BLaER1 (cell line): ENCODE data around the gene CEACAM3.

Experiments
- H3K27ac ChIP-seq: shearing (Covaris generic); formaldehyde crosslinking; 2 replicates; pipeline ENCODE4 v1.8.1; 2022
- H3K27me3 ChIP-seq: shearing (Covaris generic); formaldehyde crosslinking; 2 replicates; pipeline ENCODE4 v1.8.1; 2022
- H3K36me3 ChIP-seq: shearing (Covaris generic); formaldehyde crosslinking; 2 replicates; pipeline ENCODE4 v1.8.1; 2022
- H3K4me1 ChIP-seq: shearing (Covaris generic); formaldehyde crosslinking; 2 replicates; pipeline ENCODE4 v1.8.1; 2022
- H3K4me2 ChIP-seq: shearing (Covaris generic); formaldehyde crosslinking; 2 replicates; pipeline ENCODE4 v1.8.1; 2022
- H3K4me3 ChIP-seq: shearing (Covaris generic); formaldehyde crosslinking; 2 replicates; pipeline ENCODE4 v1.8.1; 2022
- H3K9ac ChIP-seq: shearing (Covaris generic); formaldehyde crosslinking; 2 replicates; pipeline ENCODE4 v1.8.1; 2022
- H3K9me3 ChIP-seq: shearing (Covaris generic); formaldehyde crosslinking; 2 replicates; pipeline ENCODE4 v1.8.1; 2022
- H4K20me1 ChIP-seq: shearing (Covaris generic); formaldehyde crosslinking; 2 replicates; pipeline ENCODE4 v1.8.1; 2022
- Cebpa-rat ChIP-seq: shearing (Covaris generic); IDR thresholded peaks from 2 replicates; pipeline ENCODE4 v1.8.1; 2022

CEACAM3 gene

DNA sequence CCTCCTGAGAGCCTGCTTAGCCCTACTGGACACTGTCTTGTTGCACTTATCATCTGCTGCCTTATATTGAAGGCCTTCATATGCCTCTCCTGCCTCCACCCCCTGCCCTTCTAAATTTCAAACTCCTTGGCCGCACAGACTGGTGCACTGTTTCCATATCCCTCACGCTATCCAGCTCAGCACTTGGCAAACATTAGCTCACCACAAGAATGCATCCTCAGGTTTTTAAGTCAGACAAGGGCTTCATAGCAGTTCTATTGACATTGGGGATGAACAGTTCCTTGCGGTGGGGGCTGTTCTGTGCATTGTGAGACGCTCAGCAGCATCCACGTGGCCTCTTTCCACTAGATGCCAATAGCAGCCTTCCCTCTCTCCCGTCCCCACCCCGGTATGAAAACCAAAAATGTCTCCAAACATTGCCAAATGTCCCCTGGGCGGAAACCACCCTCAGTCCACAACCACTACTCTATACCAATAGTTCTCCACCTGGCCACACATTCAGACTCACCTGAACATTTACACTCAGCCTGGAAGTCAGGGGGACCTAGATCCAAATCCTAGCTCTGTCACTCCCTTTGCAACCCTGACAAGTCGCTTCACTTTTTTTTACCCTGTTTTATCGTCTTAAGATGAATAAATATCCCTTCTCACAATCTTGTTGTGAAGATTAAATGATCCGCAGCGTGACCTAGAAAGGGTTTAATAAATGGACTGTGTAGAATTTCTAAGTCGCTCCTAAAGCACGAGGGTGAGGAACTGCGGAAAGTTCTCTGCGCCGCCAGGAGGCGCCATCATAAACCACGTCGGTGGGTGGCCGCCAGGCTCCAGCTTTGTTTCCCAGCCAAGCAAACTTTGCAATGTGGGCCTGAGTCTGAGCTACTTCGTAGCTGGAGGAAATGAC lies 3.6 kb upstream of the CEACAM3 start:
- Histone ChIP-seq H3K27me3 (no peaks in the 10 kb centered on the region), H3K36me3 (no peaks in the 10 kb centered on the region), H3K9ac (no peak overlapping the region), H3K4me3 (no peak overlapping the region), H3K27ac (no peak overlapping the region), H3K9me3 (no peaks in the 10 kb centered on the region), H3K4me1 (peaks cover 17% of the 10 kb centered on the region), H4K20me1 (no peaks in the 10 kb centered on the region), H3K4me2 (no peak overlapping the region)
- no peak for TF ChIP-seq Cebpa-rat

DNA sequence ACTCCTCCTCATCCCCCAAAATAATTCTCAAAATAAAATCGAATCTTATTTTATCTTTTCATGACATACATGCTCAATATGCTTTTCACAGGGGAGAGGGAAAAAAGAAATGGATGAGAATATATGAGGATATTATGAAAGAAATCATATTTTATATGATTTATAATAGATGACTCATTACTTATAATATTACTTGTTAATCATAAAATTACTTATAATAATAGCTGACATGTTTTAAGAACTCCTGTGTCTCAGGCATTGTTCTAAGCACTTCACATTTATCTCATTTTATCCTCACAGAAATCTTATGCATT lies 3.0 kb upstream of the CEACAM3 start:
- no peak for TF ChIP-seq Cebpa-rat
- no peak overlapping the region for H3K9ac ChIP-seq
- H3K4me1 ChIP-seq = peaks cover 20% of the 10 kb centered on the region
- H3K4me2 ChIP-seq = no peak overlapping the region
- no peaks in the 10 kb centered on the region for H3K9me3 ChIP-seq
- no peaks in the 10 kb centered on the region for H4K20me1 ChIP-seq
- H3K27ac ChIP-seq = no peak overlapping the region
- no peak overlapping the region for H3K4me3 ChIP-seq
- no peaks in the 10 kb centered on the region for H3K27me3 ChIP-seq
- no peaks in the 10 kb centered on the region for H3K36me3 ChIP-seq

DNA sequence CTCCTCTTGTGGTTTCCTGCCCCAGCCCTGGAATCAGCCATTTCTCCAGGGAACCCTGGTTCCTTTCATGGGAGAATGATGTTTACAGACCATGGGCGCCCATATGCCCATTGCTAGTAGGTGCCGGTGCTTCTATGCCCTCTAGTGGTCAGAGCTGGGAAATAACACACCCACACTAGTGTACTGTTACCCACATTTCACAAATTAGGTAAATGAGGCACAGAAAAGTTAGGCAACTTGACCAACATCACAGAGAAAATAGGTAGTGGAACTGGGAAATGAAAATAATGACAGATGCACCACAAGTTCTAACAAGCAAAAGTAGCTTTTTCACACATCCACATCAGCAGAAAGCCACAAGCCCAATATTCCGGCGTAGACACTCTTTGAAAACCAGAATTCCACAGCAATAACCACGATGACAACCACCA lies 1.3 kb upstream of the CEACAM3 start:
- Histone ChIP-seq H3K9ac (no peak overlapping the region), H3K9me3 (no peaks in the 10 kb centered on the region), H3K27ac (no peak overlapping the region), H3K27me3 (no peaks in the 10 kb centered on the region), H3K4me2 (peak overlapping the region; percentile 40; the same call in 1 of the 2 replicates), H4K20me1 (no peaks in the 10 kb centered on the region), H3K4me1 (peaks cover 31% of the 10 kb centered on the region), H3K4me3 (no peak overlapping the region), H3K36me3 (no peaks in the 10 kb centered on the region)
- no peak for TF ChIP-seq Cebpa-rat

DNA sequence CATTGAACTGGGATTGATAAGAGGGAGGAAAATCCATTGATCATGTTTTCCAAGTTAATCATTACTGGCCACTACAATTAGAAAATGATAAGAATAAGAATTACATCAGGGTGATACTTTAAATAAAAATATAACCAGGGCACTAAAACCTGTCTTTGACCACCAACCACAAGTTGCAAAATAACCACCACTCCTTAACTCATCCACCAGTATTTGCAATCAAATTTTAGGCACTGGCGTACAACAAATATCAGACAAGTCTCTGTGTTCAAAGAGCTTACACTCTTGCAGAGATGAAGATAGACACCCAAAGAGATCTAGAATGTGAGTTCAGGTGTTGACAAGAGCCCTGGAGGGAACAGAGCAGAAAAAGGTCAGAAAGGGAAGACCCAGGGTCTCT lies 514 bp downstream of the CEACAM3 start:
- Histone ChIP-seq H4K20me1 (no peaks in the 10 kb centered on the region), H3K36me3 (no peaks in the 10 kb centered on the region), H3K9me3 (peaks cover 13% of the 10 kb centered on the region), H3K4me3 (no peak overlapping the region), H3K27me3 (no peaks in the 10 kb centered on the region), H3K9ac (no peak overlapping the region), H3K4me2 (no peak overlapping the region), H3K4me1 (peaks cover 47% of the 10 kb centered on the region), H3K27ac (no peak overlapping the region)
- no peak for TF ChIP-seq Cebpa-rat

DNA sequence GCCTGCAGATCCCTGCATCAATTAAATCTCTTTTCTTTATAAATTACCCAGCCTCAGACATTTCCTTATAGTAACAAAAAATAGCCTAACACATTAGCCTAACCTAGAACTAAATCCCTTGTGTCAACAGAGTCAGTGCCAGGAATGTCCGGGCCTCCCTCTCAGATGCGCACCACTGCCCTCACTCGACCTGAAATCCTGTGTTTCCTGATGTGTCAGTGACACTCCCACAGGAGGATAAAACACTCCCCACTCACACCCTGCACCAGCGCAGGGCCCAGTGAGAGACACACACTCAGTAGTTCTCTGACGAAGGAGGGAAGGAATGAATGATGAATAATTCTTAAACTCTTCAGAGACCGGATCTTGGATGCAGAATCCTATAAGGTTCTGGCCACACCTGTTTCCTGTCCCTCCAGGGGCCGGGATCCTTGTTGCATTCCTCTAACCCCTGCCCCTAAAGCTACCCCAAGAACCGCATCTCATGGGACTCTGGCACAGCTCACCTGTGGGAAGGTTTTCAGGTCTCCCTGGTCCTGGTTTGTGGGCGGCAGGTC lies 3.1 kb downstream of the CEACAM3 start:
- Histone ChIP-seq H3K4me3 (no peak overlapping the region), H3K4me1 (peaks cover 66% of the 10 kb centered on the region), H3K36me3 (no peaks in the 10 kb centered on the region), H3K4me2 (peak overlapping the region; percentile 81), H3K9me3 (peaks cover 13% of the 10 kb centered on the region), H4K20me1 (no peaks in the 10 kb centered on the region), H3K27me3 (no peaks in the 10 kb centered on the region), H3K9ac (peak overlapping the region; percentile 40; the same call in 1 of the 2 replicates), H3K27ac (peak overlapping the region; percentile 67)
- no peak for TF ChIP-seq Cebpa-rat

DNA sequence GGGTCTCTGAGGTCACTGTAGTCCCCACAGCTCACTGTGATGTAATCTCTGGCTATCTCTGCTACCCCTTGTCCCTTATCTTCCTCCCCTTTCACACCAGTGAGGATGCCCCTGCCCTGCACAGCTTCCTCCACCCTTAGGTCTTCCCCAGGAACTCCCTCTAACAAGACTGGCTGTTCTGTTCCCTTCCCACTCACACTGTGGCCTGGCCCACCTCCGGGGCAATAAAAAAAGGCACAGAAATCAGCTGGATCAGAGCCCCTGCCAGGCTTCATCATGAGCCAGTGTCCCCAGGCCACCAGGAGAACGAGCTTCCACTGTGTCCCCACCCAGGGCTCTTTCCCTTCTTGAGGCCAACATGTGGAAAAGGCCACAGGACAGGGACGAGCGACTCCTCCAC lies 4.6 kb downstream of the CEACAM3 start:
- H3K4me2 ChIP-seq = peak overlapping the region; percentile 56
- no peak overlapping the region for H3K9ac ChIP-seq
- no peaks in the 10 kb centered on the region for H3K36me3 ChIP-seq
- TF ChIP-seq Cebpa-rat = no peak
- 0 out of 2 replicates have a peak overlapping the region, but pooled peaks have one; percentile 40 for H3K27ac ChIP-seq
- peaks cover 13% of the 10 kb centered on the region for H3K9me3 ChIP-seq
- peaks cover 61% of the 10 kb centered on the region for H3K4me1 ChIP-seq
- no peaks in the 10 kb centered on the region for H3K27me3 ChIP-seq
- H4K20me1 ChIP-seq = no peaks in the 10 kb centered on the region
- no peak overlapping the region for H3K4me3 ChIP-seq

DNA sequence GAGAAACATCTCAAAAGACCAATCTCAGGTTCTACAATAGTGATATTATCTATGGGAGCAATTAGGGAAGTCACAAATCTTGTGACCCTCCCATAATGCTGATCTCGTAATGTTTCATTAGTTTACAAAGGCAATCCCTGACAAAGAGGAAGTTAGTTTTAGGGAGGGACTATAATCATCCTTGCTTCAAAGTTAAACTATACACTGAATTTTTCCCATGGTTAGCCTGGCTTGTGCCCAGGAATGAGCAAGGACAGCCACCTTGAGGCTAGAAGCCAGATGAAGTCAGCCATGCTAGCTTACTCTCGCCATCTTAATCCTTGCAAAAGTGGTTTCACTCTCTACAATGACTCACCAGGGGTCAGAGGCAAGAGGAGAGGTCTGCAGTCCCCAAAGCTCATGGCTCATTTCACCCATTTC lies 5.4 kb downstream of the CEACAM3 start:
- peak overlapping the region; percentile 56 for H3K4me2 ChIP-seq
- H4K20me1 ChIP-seq = no peaks in the 10 kb centered on the region
- H3K9ac ChIP-seq = no peak overlapping the region
- H3K4me1 ChIP-seq = peaks cover 61% of the 10 kb centered on the region
- H3K4me3 ChIP-seq = no peak overlapping the region
- no peaks in the 10 kb centered on the region for H3K36me3 ChIP-seq
- 0 out of 2 replicates have a peak overlapping the region, but pooled peaks have one; percentile 39 for H3K27ac ChIP-seq
- peaks cover 13% of the 10 kb centered on the region for H3K9me3 ChIP-seq
- TF ChIP-seq Cebpa-rat = no peak
- no peaks in the 10 kb centered on the region for H3K27me3 ChIP-seq

DNA sequence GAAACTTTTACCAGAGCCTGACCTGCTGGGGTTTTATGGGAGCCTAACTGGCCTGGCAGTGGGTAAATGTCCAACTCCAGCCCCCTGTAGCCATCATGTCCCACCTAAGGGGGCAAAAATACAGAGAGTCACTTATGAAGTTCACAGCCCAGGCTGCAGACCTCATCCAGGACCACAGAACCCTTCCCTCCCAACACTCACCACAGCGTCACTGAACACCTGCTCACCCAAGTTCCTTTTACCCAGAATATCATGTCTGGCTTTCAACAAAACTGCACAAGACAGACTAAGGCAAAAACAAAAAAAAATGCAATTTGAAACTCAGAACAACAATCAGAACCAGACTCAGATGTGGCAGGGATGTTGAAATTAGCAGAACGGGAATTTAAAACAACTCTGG lies 6.4 kb downstream of the CEACAM3 start:
- peak overlapping the region; percentile 20; the same call in 1 of the 2 replicates for H3K9ac ChIP-seq
- H3K4me1 ChIP-seq = peaks cover 59% of the 10 kb centered on the region
- H3K4me3 ChIP-seq = no peak overlapping the region
- H3K9me3 ChIP-seq = peaks cover 13% of the 10 kb centered on the region
- peak overlapping the region; percentile 39; the same call in 1 of the 2 replicates for H3K27ac ChIP-seq
- no peaks in the 10 kb centered on the region for H4K20me1 ChIP-seq
- no peaks in the 10 kb centered on the region for H3K36me3 ChIP-seq
- H3K4me2 ChIP-seq = peak overlapping the region; percentile 56
- no peaks in the 10 kb centered on the region for H3K27me3 ChIP-seq
- no peak for TF ChIP-seq Cebpa-rat

DNA sequence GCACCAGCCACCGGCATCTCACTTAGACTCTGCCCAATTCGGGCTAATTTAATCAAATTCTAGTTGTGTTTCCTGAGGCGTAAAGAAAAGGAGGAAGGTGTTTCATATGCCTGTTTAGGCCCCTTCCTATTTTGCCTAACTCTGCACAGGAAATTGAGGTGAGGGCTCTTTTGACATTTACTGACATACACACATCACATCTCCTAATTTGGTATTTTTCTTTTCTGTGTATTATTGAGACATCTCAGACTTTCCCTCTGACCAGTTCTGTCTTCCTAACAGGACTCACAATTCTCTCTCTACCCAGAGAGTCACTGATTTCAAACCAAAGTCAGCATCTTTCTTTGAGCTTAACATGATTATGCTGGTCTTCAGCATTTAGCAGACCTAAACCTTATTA lies 7.9 kb downstream of the CEACAM3 start:
- Histone ChIP-seq H3K9ac (no peak overlapping the region), H3K4me2 (no peak overlapping the region), H3K4me3 (no peak overlapping the region), H3K9me3 (peaks cover 13% of the 10 kb centered on the region), H3K27ac (no peak overlapping the region), H3K27me3 (no peaks in the 10 kb centered on the region), H4K20me1 (no peaks in the 10 kb centered on the region), H3K4me1 (peaks cover 57% of the 10 kb centered on the region), H3K36me3 (no peaks in the 10 kb centered on the region)
- TF ChIP-seq Cebpa-rat = no peak

DNA sequence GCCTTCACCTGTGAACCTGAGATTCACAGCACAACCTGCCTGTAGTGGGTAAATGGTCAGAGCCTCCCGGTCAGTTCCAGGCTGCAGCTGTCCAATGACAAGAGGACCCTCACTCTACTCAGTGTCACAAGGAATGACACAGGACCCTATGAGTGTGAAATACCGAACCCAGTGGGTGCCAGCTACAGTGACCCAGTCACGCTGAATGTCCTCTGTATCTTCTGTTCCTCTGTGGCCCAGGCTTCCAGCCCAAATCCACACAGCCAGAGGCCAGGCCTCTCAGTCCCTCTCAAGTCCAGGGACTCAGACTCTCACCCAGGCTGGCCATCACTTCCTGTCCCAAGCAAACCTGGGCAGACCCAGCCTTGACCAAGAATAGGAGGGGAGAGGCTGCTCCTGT lies 10.8 kb downstream of the CEACAM3 start:
- H3K4me2 ChIP-seq = no peak overlapping the region
- no peak for TF ChIP-seq Cebpa-rat
- H3K4me3 ChIP-seq = no peak overlapping the region
- no peak overlapping the region for H3K9ac ChIP-seq
- H3K27ac ChIP-seq = no peak overlapping the region
- H3K4me1 ChIP-seq = peaks cover 59% of the 10 kb centered on the region
- no peaks in the 10 kb centered on the region for H3K9me3 ChIP-seq
- H3K36me3 ChIP-seq = no peaks in the 10 kb centered on the region
- H4K20me1 ChIP-seq = no peaks in the 10 kb centered on the region
- no peaks in the 10 kb centered on the region for H3K27me3 ChIP-seq
